HEK293 (cell line): ENCODE data around the gene KCNIP4.

Source experiments
- CTCF ChIP-seq: fragments of 450-650 bp; formaldehyde crosslinking; IDR thresholded peaks from 2 replicates; pipeline ENCODE4 v1.5.1; 2016; ENCODE audit warnings: missing biosample characterization, missing genetic modification characterization
- ZBTB8A ChIP-seq: fragments of 450-650 bp; formaldehyde crosslinking; IDR thresholded peaks from 2 replicates; pipeline ENCODE4 v1.5.1; 2016; ENCODE audit warnings: missing biosample characterization, missing genetic modification characterization
- ZFP3 ChIP-seq: fragments of 450-650 bp; formaldehyde crosslinking; IDR thresholded peaks from 2 replicates; pipeline ENCODE4 v1.5.1; 2016; ENCODE audit warnings: low read depth, missing biosample characterization, missing genetic modification characterization
- ZNF292 ChIP-seq: fragments of 450-650 bp; formaldehyde crosslinking; IDR thresholded peaks from 2 replicates; pipeline ENCODE4 v1.5.1; 2016; ENCODE audit warnings: low read depth, missing biosample characterization, missing genetic modification characterization, borderline replicate concordance
- ZNF510 ChIP-seq: fragments of 450-650 bp; formaldehyde crosslinking; IDR thresholded peaks from 2 replicates; pipeline ENCODE4 v1.5.1; 2018; ENCODE audit warnings: mild to moderate bottlenecking, missing genetic modification characterization, missing biosample characterization; ENCODE audit not compliant: insufficient replicate concordance
- ZNF658 ChIP-seq: fragments of 450-650 bp; formaldehyde crosslinking; IDR thresholded peaks from 2 replicates; pipeline ENCODE4; 2016; ENCODE audit warnings: missing biosample characterization, missing genetic modification characterization
- ZNF777 ChIP-seq: fragments of 450-650 bp; formaldehyde crosslinking; IDR thresholded peaks from 2 replicates; pipeline ENCODE4 v1.5.1; 2017; ENCODE audit warnings: missing biosample characterization, missing genetic modification characterization, borderline replicate concordance

GRCh38 chr4:21032089-21032645 is 916.4 kb downstream of the KCNIP4 start:
- TF ChIP-seq CTCF (tag by site-specific recombination): no peak
- TF ChIP-seq ZNF510 (tag by site-specific recombination): no peak
- TF ChIP-seq ZFP3 (tag by site-specific recombination): no peak
- no peak for TF ChIP-seq ZNF777 (tag by site-specific recombination)
- TF ChIP-seq ZNF292 (tag by site-specific recombination): no peak
- TF ChIP-seq ZBTB8A: no peak
- TF ChIP-seq ZNF658 (tag by site-specific recombination): no peak
